Endodermal cell (in vitro differentiated cells): ENCODE measurements around the gene TMED7. TPM values are rescaled to one million over a fixed set of nuclear protein-coding genes. Genes with fewer than 3 reads are reported as not detected.

Experiments used
- DNase-seq: peaks from one replicate; pipeline ENCODE4 v3.0.0-alpha.2; 2017
- H3K27ac ChIP-seq: 2 replicates; pipeline ENCODE4 v1.5.1; 2013; ENCODE audit warnings: mild to moderate bottlenecking, low read depth, low read length, moderate library complexity
- H3K27me3 ChIP-seq: 2 replicates; pipeline ENCODE4 v1.6.1; 2013; ENCODE audit warnings: mild to moderate bottlenecking, low read length, moderate library complexity; ENCODE audit not compliant: insufficient read depth, control insufficient read depth, poor library complexity, severe bottlenecking
- H3K36me3 ChIP-seq: 2 replicates; pipeline ENCODE4 v1.7.0; 2013; ENCODE audit warnings: mild to moderate bottlenecking, low read length, moderate library complexity; ENCODE audit not compliant: control insufficient read depth, insufficient read depth
- H3K4me1 ChIP-seq: one replicate; pipeline ENCODE4 v1.7.0; 2013; ENCODE audit warnings: low read length; ENCODE audit not compliant: control insufficient read depth, insufficient read depth
- H3K4me3 ChIP-seq: 2 replicates; pipeline ENCODE4 v1.5.1; 2013; ENCODE audit warnings: mild to moderate bottlenecking, low read length, moderate library complexity
- H3K9ac ChIP-seq: 2 replicates; pipeline ENCODE4 v1.6.1; 2013; ENCODE audit warnings: mild to moderate bottlenecking, low read length, moderate library complexity; ENCODE audit not compliant: poor library complexity, severe bottlenecking; ENCODE audit errors: extremely low read depth
- H3K9me3 ChIP-seq: 2 replicates; pipeline ENCODE4 v1.6.1; 2013; ENCODE audit warnings: mild to moderate bottlenecking, low read length, moderate library complexity; ENCODE audit not compliant: control insufficient read depth
- H3K27ac Mint-ChIP-seq: 2 replicates; pipeline ENCODE4 v1.8.0; 2020; ENCODE audit warnings: mixed read lengths
- H3K27me3 Mint-ChIP-seq: 2 replicates; pipeline ENCODE4 v1.8.0; 2021; ENCODE audit warnings: mild to moderate bottlenecking, mixed read lengths; ENCODE audit not compliant: insufficient read depth
- H3K36me3 Mint-ChIP-seq: 2 replicates; pipeline ENCODE4 v1.8.0; 2020; ENCODE audit warnings: low read depth, mixed read lengths
- H3K4me1 Mint-ChIP-seq: 2 replicates; pipeline ENCODE4 v1.8.0; 2020; ENCODE audit warnings: mixed read lengths
- H3K4me3 Mint-ChIP-seq: 2 replicates; pipeline ENCODE4 v1.8.0; 2020; ENCODE audit warnings: mild to moderate bottlenecking, moderate library complexity, mixed read lengths
- H3K9me3 Mint-ChIP-seq: 2 replicates; pipeline ENCODE4 v1.8.0; 2020; ENCODE audit warnings: mild to moderate bottlenecking, mixed read lengths
- CTCF ChIP-seq: fragments of 200-600 bp; sonication (generic); conservative IDR thresholded peaks from 2 replicates; pipeline ENCODE4 v1.5.0; 2021; ENCODE audit warnings: antibody characterized with exemption, mild to moderate bottlenecking
- WGBS, 2 experiments: methylation state at CpG; one replicate each; pipeline versions ENCODE4 v1.1.5 to v1.1.7; 2013; ENCODE audit warnings: missing lambda C conversion rate in 2 of 2, mixed read lengths in 1 of 2; ENCODE audit not compliant: insufficient coverage in 1 of 2, insufficient read length in 1 of 2; 5-methylcytosine and 5-hydroxymethylcytosine counted together
- total RNA-seq, 2 donors: library from RNA; stranded (reverse); fragmentation: NEBNext Ultra II Directional in 1 of 2; extraction: Animal tissue kit (Norgen Biotek cat#: 25700) in 1 of 2; gene quantifications; 2 replicates in 1 of 2; 3 replicates in 1 of 2; pipeline ENCODE4 v1.2.1, GENCODE V29; 2021

The TMED7 gene
- total RNA-seq, 2 donors from 2014 or later = 64.4 to 75.3 TPM

GRCh38 chr5:115583474-115583873 is 42.4 kb downstream of the TMED7 start:
- H3K27ac Mint-ChIP-seq = no peak overlapping the region
- Histone ChIP-seq H3K27ac (no peak overlapping the region), H3K4me3 (no peak overlapping the region), H3K9me3 (no peaks in the 10 kb centered on the region), H3K27me3 (no peaks in the 10 kb centered on the region), H3K9ac (no peak overlapping the region), H3K36me3 (no peaks in the 10 kb centered on the region), H3K4me1 (no peaks in the 10 kb centered on the region)
- DNase-seq = no peak
- WGBS, 2 experiments = 81% methylated on average over 3 of the region's 3 CpGs; no CpG with 5 or more reads in 1 of the 2 experiments
- H3K36me3 Mint-ChIP-seq = no peaks in the 10 kb centered on the region
- H3K9me3 Mint-ChIP-seq = no peaks in the 10 kb centered on the region
- H3K27me3 Mint-ChIP-seq = no peaks in the 10 kb centered on the region
- TF ChIP-seq CTCF = no peak
- no peak overlapping the region for H3K4me3 Mint-ChIP-seq
- no peaks in the 10 kb centered on the region for H3K4me1 Mint-ChIP-seq

GRCh38 chr5:115580941-115581340 is 44.9 kb downstream of the TMED7 start:
- H3K27me3 Mint-ChIP-seq = no peaks in the 10 kb centered on the region
- WGBS, 2 experiments = 91 to 100% methylated on average over 1 to 2 of the region's 2 CpGs

GRCh38 chr5:115579747-115580173 is 46.1 kb downstream of the TMED7 start:
- no peak overlapping the region for H3K4me3 ChIP-seq

More at GRCh38 chr5:115580941-115581340, 44.9 kb downstream of the TMED7 start:
- Histone ChIP-seq H3K36me3 (no peaks in the 10 kb centered on the region), H3K9ac (no peak overlapping the region), H3K27me3 (no peaks in the 10 kb centered on the region), H3K9me3 (no peaks in the 10 kb centered on the region), H3K4me1 (no peaks in the 10 kb centered on the region), H3K27ac (no peak overlapping the region), H3K4me3 (no peak overlapping the region)
- no peak for DNase-seq
- Mint-ChIP-seq H3K4me3 (no peak overlapping the region), H3K27ac (no peak overlapping the region), H3K36me3 (no peaks in the 10 kb centered on the region), H3K9me3 (no peaks in the 10 kb centered on the region), H3K4me1 (no peaks in the 10 kb centered on the region)
- no peak for TF ChIP-seq CTCF

More at GRCh38 chr5:115579747-115580173, 46.1 kb downstream of the TMED7 start:
- no peaks in the 10 kb centered on the region for H3K4me1 ChIP-seq
- Mint-ChIP-seq H3K27me3 (no peaks in the 10 kb centered on the region), H3K27ac (no peak overlapping the region), H3K9me3 (no peaks in the 10 kb centered on the region), H3K4me1 (no peaks in the 10 kb centered on the region), H3K4me3 (no peak overlapping the region), H3K36me3 (no peaks in the 10 kb centered on the region)
- no peaks in the 10 kb centered on the region for H3K27me3 ChIP-seq
- H3K9me3 ChIP-seq = no peaks in the 10 kb centered on the region
- TF ChIP-seq CTCF = no peak
- no peak overlapping the region for H3K9ac ChIP-seq
- DNase-seq = no peak
- WGBS, 2 experiments = 93 to 100% methylated on average over 2 to 6 of the region's 6 CpGs
- no peak overlapping the region for H3K27ac ChIP-seq
- no peaks in the 10 kb centered on the region for H3K36me3 ChIP-seq
